HEK293 (cell line): ENCODE results near the gene MCM3AP.

Source experiments
- CTCF ChIA-PET: fragments of 350-600 bp; formaldehyde crosslinking; extraction: SDS; loops from one replicate; lab custom pipeline; 2021; ENCODE audit warnings: antibody characterized with exemption; lab: Yijun Ruan, JAX
- POLR2A ChIA-PET: fragments of 300-600 bp; formaldehyde crosslinking; extraction: SDS; loops from one replicate; lab custom pipeline; 2020; ENCODE audit warnings: antibody characterized with exemption, inconsistent platforms; lab: Yijun Ruan, JAX
- H3K27ac ChIP-seq: fragments of 200-500 bp; sonication (Bioruptor generic); 2 replicates; pipeline ENCODE4 v1.5.1; 2014; ENCODE audit warnings: low read depth, low read length, control low read depth, inconsistent platforms; ENCODE audit errors: extremely low read depth
- H3K36me3 ChIP-seq, 2 experiments: fragments of 200-500 bp in 1 of 2; sonication (Bioruptor generic) in 1 of 2; 1 replicate in 1 of 2; 2 replicates in 1 of 2; pipeline ENCODE4 v1.5.1; 2014 to 2017; ENCODE audit warnings: inconsistent platforms in 2 of 2, low read length in 2 of 2; ENCODE audit not compliant: control insufficient read depth in 2 of 2, insufficient read depth in 1 of 2
- H3K4me1 ChIP-seq: fragments of 200-500 bp; sonication (Bioruptor generic); 2 replicates; pipeline ENCODE4 v1.5.1; 2014; ENCODE audit warnings: mild to moderate bottlenecking, low read length, inconsistent platforms; ENCODE audit not compliant: control insufficient read depth, insufficient read depth
- H3K4me3 ChIP-seq: 2 replicates; pipeline ENCODE4 v1.5.1; 2011; ENCODE audit warnings: low read depth, mild to moderate bottlenecking, control low read depth, low read length, moderate library complexity
- H3K9me3 ChIP-seq: fragments of 200-500 bp; sonication (Bioruptor generic); 2 replicates; pipeline ENCODE4 v1.5.1; 2014; ENCODE audit warnings: low read depth, low read length, inconsistent platforms; ENCODE audit not compliant: control insufficient read depth, insufficient read depth
- ZBTB20 ChIP-seq: fragments of 450-650 bp; formaldehyde crosslinking; IDR thresholded peaks from 2 replicates; pipeline ENCODE4 v1.5.1; 2016; ENCODE audit warnings: missing biosample characterization, missing genetic modification characterization
- ZBTB26 ChIP-seq: fragments of 450-650 bp; formaldehyde crosslinking; optimal IDR thresholded peaks from 2 replicates; pipeline ENCODE3; 2016; ENCODE audit warnings: missing biosample characterization, mild to moderate bottlenecking, missing genetic modification characterization
- ZNF2 ChIP-seq: fragments of 450-650 bp; formaldehyde crosslinking; IDR thresholded peaks from 2 replicates; pipeline ENCODE4 v1.5.1; 2016; ENCODE audit warnings: missing biosample characterization, missing genetic modification characterization
- ZNF223 ChIP-seq: fragments of 450-650 bp; formaldehyde crosslinking; IDR thresholded peaks from 2 replicates; pipeline ENCODE4 v1.5.1; 2016; ENCODE audit warnings: missing biosample characterization, missing genetic modification characterization
- ZNF280D ChIP-seq: fragments of 450-650 bp; formaldehyde crosslinking; IDR thresholded peaks from 2 replicates; pipeline ENCODE4 v1.5.1; 2016; ENCODE audit warnings: missing biosample characterization, missing genetic modification characterization
- ZNF324 ChIP-seq: fragments of 450-650 bp; formaldehyde crosslinking; IDR thresholded peaks from 2 replicates; pipeline ENCODE4 v1.5.1; 2016; ENCODE audit warnings: missing biosample characterization, missing genetic modification characterization
- ZNF416 ChIP-seq: fragments of 450-650 bp; formaldehyde crosslinking; IDR thresholded peaks from 2 replicates; pipeline ENCODE4 v1.5.1; 2016; ENCODE audit warnings: missing biosample characterization, missing genetic modification characterization
- ZNF621 ChIP-seq: fragments of 450-650 bp; formaldehyde crosslinking; IDR thresholded peaks from 2 replicates; pipeline ENCODE4 v1.5.1; 2017; ENCODE audit warnings: missing biosample characterization, missing genetic modification characterization
- ZNF623 ChIP-seq: fragments of 450-650 bp; formaldehyde crosslinking; IDR thresholded peaks from 2 replicates; pipeline ENCODE4 v1.5.1; 2016; ENCODE audit warnings: missing biosample characterization, missing genetic modification characterization
- ZNF768 ChIP-seq: fragments of 450-650 bp; formaldehyde crosslinking; IDR thresholded peaks from 2 replicates; pipeline ENCODE4 v1.5.1; 2018; ENCODE audit warnings: missing biosample characterization, mild to moderate bottlenecking, missing genetic modification characterization
- ZNF792 ChIP-seq: fragments of 450-650 bp; formaldehyde crosslinking; IDR thresholded peaks from 2 replicates; pipeline ENCODE4 v1.5.1; 2016; ENCODE audit warnings: missing biosample characterization, missing genetic modification characterization
- TF ChIP-seq, protein P1 (sequence below): fragments of 450-650 bp; formaldehyde crosslinking; IDR thresholded peaks from 2 replicates; pipeline ENCODE4 v1.5.1; 2016; ENCODE audit warnings: missing biosample characterization, missing genetic modification characterization
- TF ChIP-seq, protein P2 (sequence below): fragments of 450-650 bp; formaldehyde crosslinking; IDR thresholded peaks from 2 replicates; pipeline ENCODE4 v1.5.1; 2016; ENCODE audit warnings: missing biosample characterization, missing genetic modification characterization

The MCM3AP gene

DNA sequence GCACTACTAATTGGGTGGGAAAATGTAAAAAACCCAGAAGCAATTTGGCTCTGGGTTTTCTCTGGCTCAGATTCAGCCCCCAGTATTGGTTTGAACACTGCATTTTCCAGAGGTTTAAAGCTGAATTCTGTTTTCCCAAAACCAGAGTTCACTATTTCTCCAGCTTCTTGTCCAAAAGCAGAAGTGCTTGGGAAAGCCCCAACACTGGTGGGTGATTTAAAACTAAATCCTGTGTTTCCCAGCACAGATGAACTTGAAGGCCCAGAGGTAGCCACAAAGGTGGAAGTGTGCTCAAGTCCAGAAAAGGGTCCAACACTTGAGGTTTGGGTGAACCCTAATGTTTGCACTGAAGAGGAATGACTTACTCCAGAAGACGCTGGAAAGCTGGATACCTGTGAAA lies 678 bp downstream of the MCM3AP start:
- H3K27ac ChIP-seq: no peak overlapping the region
- TF ChIP-seq ZNF768 (no peak), ZNF324 (no peak), ZNF621 (tag by site-specific recombination) (no peak), ZNF280D (no peak), ZNF416 (tag by site-specific recombination) (no peak), ZNF792 (tag by site-specific recombination) (no peak)
- TF ChIP-seq, all 188 proteins: peak for 0

GRCh38 chr21:46284077-46284644 lies 1.2 kb downstream of the MCM3AP start:
- ChIA-PET CTCF (no interaction called here), POLR2A (interaction anchor here (2.0 kb wide), 1 partner anchor 13 kb away, joined by 8 read pairs; no protein-coding TSS in a partner anchor)
- no peak overlapping the region; the same call in 1 of the 2 replicates for H3K4me3 ChIP-seq
- H3K36me3 ChIP-seq: peaks cover 37 to 58% of the 10 kb centered on the region in 2 experiments
- H3K4me1 ChIP-seq: peaks cover 4% of the 10 kb centered on the region; the same call in 1 of the 2 replicates
- H3K9me3 ChIP-seq: no peaks in the 10 kb centered on the region
- H3K27ac ChIP-seq: no peak overlapping the region
- TF ChIP-seq ZBTB20 (tag by site-specific recombination): no peak
- TF ChIP-seq ZNF2: no peak
- no peak for TF ChIP-seq ZNF623 (tag by site-specific recombination)
- TF ChIP-seq, protein P1, sequence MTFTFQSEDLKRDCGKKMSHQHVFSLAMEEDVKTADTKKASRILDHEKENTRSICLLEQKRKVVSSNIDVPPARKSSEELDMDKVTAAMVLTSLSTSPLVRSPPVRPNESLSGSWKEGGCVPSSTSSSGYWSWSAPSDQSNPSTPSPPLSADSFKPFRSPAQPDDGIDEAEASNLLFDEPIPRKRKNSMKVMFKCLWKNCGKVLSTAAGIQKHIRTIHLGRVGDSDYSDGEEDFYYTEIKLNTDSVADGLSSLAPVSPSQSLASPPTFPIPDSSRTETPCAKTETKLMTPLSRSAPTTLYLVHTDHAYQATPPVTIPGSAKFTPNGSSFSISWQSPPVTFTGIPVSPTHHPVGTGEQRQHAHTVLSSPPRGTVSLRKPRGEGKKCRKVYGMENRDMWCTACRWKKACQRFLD (tag by site-specific recombination): no peak
- TF ChIP-seq, protein P2, sequence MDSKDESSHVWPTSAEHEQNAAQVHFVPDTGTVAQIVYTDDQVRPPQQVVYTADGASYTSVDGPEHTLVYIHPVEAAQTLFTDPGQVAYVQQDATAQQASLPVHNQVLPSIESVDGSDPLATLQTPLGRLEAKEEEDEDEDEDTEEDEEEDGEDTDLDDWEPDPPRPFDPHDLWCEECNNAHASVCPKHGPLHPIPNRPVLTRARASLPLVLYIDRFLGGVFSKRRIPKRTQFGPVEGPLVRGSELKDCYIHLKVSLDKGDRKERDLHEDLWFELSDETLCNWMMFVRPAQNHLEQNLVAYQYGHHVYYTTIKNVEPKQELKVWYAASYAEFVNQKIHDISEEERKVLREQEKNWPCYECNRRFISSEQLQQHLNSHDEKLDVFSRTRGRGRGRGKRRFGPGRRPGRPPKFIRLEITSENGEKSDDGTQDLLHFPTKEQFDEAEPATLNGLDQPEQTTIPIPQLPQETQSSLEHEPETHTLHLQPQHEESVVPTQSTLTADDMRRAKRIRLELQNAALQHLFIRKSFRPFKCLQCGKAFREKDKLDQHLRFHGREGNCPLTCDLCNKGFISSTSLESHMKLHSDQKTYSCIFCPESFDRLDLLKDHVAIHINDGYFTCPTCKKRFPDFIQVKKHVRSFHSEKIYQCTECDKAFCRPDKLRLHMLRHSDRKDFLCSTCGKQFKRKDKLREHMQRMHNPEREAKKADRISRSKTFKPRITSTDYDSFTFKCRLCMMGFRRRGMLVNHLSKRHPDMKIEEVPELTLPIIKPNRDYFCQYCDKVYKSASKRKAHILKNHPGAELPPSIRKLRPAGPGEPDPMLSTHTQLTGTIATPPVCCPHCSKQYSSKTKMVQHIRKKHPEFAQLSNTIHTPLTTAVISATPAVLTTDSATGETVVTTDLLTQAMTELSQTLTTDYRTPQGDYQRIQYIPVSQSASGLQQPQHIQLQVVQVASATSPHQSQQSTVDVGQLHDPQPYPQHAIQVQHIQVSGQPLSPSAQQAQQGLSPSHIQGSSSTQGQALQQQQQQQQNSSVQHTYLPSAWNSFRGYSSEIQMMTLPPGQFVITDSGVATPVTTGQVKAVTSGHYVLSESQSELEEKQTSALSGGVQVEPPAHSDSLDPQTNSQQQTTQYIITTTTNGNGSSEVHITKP (tag by site-specific recombination): peak; percentile 49; the same call in 1 of the 2 replicates
- TF ChIP-seq ZBTB26 (tag by site-specific recombination): no peak
- no peak for TF ChIP-seq ZNF223 (tag by site-specific recombination)

More for the DNA sequence above, 678 bp downstream of the MCM3AP start:
- Histone ChIP-seq H3K4me1 (peaks cover 4% of the 10 kb centered on the region; the same call in 1 of the 2 replicates), H3K4me3 (peak overlapping the region; percentile 61), H3K9me3 (no peaks in the 10 kb centered on the region), H3K36me3 (peaks cover 32 to 54% of the 10 kb centered on the region in 2 experiments)
- CTCF ChIA-PET: interaction anchor here (0.6 to 1.7 kb wide), 3 partner anchors 29 to 314 kb away, joined by 3 to 7 read pairs (median 4); no protein-coding TSS in a partner anchor
- POLR2A ChIA-PET: interaction anchor here (2.0 kb wide), 2 partner anchors 12 to 41 kb away, joined by 8 to 9 read pairs; no protein-coding TSS in a partner anchor
